B cell (primary cell): ENCODE results near the gene PPP1R26. TPM values are rescaled to one million over a fixed set of nuclear protein-coding genes. Genes with fewer than 3 reads are reported as not detected.
A peak's percentile ranks its signal among the peaks of the same experiment; 100 is the strongest.

Source experiments
- ATAC-seq: fragments of 200-7000 bp; cut with Tn5 transposase; one replicate; pipeline ENCODE4 v1.10.0; 2021; ENCODE audit warnings: low read depth, mild to moderate bottlenecking, moderate number of reproducible peaks, moderate library complexity
- CTCF ChIA-PET: fragments of 350-600 bp; sonication (Branson Sonifier 250); formaldehyde crosslinking; loops from one replicate; lab custom pipeline; 2021; ENCODE audit warnings: antibody characterized with exemption, inconsistent platforms; lab: Charles Lee
- POLR2A ChIA-PET: fragments of 350-600 bp; sonication (Branson Sonifier 250); formaldehyde crosslinking; loops from one replicate; lab custom pipeline; 2021; ENCODE audit warnings: antibody characterized with exemption; lab: Charles Lee
- DNase-seq: peaks from one replicate; pipeline ENCODE4 v3.0.0; 2013
- H2AFZ ChIP-seq: 2 replicates; pipeline ENCODE4 v1.6.1; 2012; ENCODE audit warnings: mild to moderate bottlenecking, low read depth, low read length; ENCODE audit not compliant: insufficient read depth, poor library complexity, severe bottlenecking
- H3K27ac ChIP-seq, 2 donors: 1 replicate in 1 of 2; 2 replicates in 1 of 2; pipeline ENCODE4 v1.5.1; 2012 to 2013; ENCODE audit warnings: low read length in 2 of 2, mild to moderate bottlenecking in 2 of 2, moderate library complexity in 1 of 2
- H3K27me3 ChIP-seq, 4 experiments: fragments of 200-600 bp in 1 of 4; sonication (generic) in 1 of 4; replicated peaks in 1 of 4; 1 replicate in 2 of 4; 2 replicates in 2 of 4; pipeline versions ENCODE4 v1.6.1 to v1.7.0; 2013 to 2016; ENCODE audit warnings: low read length in 3 of 4, mild to moderate bottlenecking in 2 of 4, mixed read lengths in 1 of 4, moderate library complexity in 1 of 4; ENCODE audit not compliant: insufficient read depth in 4 of 4, control insufficient read depth in 3 of 4; ENCODE audit errors: control extremely low read depth in 1 of 4
- H3K36me3 ChIP-seq, 2 experiments: replicated peaks in 1 of 2; 1 replicate in 1 of 2; 2 replicates in 1 of 2; pipeline versions ENCODE4 v1.6.1 to v1.7.1; 2013; ENCODE audit warnings: low read length in 1 of 2; ENCODE audit not compliant: insufficient read depth in 2 of 2, control insufficient read depth in 1 of 2; ENCODE audit errors: control extremely low read depth in 1 of 2, extremely low read depth in 1 of 2
- H3K4me1 ChIP-seq, 2 donors: fragments of 200-600 bp in 1 of 2; sonication (generic) in 1 of 2; 1 replicate in 1 of 2; 2 replicates in 1 of 2; pipeline versions ENCODE4 v1.5.1 to v1.6.1; 2013 to 2017; ENCODE audit warnings: low read length in 2 of 2; ENCODE audit not compliant: control insufficient read depth in 2 of 2, insufficient read depth in 2 of 2
- H3K4me2 ChIP-seq: replicated peaks from 2 replicates; pipeline ENCODE3; 2012; ENCODE audit warnings: mild to moderate bottlenecking, low read depth, low read length; ENCODE audit not compliant: poor library complexity, severe bottlenecking
- H3K4me3 ChIP-seq, 5 experiments: fragments of 200-600 bp in 1 of 5; sonication (generic) in 1 of 5; 1 replicate in 3 of 5; 2 replicates in 2 of 5; pipeline versions ENCODE4 v1.5.1 to v1.7.0; 2011 to 2016; ENCODE audit warnings: low read length in 4 of 5, mild to moderate bottlenecking in 4 of 5, low read depth in 2 of 5, control low read depth in 1 of 5, moderate library complexity in 1 of 5; ENCODE audit not compliant: insufficient read depth in 1 of 5; ENCODE audit errors: control extremely low read depth in 1 of 5, extremely low read depth in 1 of 5
- H3K79me2 ChIP-seq: fragments of 200-600 bp; sonication (generic); one replicate; pipeline ENCODE4 v1.6.0; 2016; ENCODE audit warnings: low read length; ENCODE audit not compliant: control insufficient read depth, insufficient read depth
- H3K9ac ChIP-seq: fragments of 200-600 bp; sonication (generic); 2 replicates; pipeline ENCODE4 v1.6.1; 2017; ENCODE audit warnings: mild to moderate bottlenecking, low read length, moderate library complexity
- H3K9me3 ChIP-seq, 3 donors: one replicate each; pipeline versions ENCODE4 v1.6.1 to v1.7.1; 2013; ENCODE audit warnings: low read length in 2 of 3; ENCODE audit not compliant: control insufficient read depth in 2 of 3, insufficient read depth in 1 of 3; ENCODE audit errors: control extremely low read depth in 1 of 3
- H4K20me1 ChIP-seq: 2 replicates; pipeline ENCODE4 v1.6.0; 2012; ENCODE audit warnings: mild to moderate bottlenecking, low read length; ENCODE audit not compliant: insufficient read depth, control insufficient read depth, poor library complexity, severe bottlenecking
- H3K27ac Mint-ChIP-seq: one replicate; pipeline ENCODE4 v1.8.0; 2021; ENCODE audit warnings: mixed read lengths
- H3K27me3 Mint-ChIP-seq: one replicate; pipeline ENCODE4 v1.8.0; 2021; ENCODE audit warnings: mixed read lengths
- H3K4me1 Mint-ChIP-seq: one replicate; pipeline ENCODE4 v1.8.0; 2021; ENCODE audit warnings: mixed read lengths
- H3K4me3 Mint-ChIP-seq: one replicate; pipeline ENCODE4 v1.8.0; 2021; ENCODE audit warnings: mixed read lengths
- H3K9me3 Mint-ChIP-seq: one replicate; pipeline ENCODE4 v1.8.0; 2022; ENCODE audit warnings: mixed read lengths; ENCODE audit not compliant: insufficient read depth
- EZH2 ChIP-seq: IDR thresholded peaks from 2 replicates; pipeline ENCODE4 v1.6.1; 2012; ENCODE audit warnings: borderline replicate concordance, low read depth, mild to moderate bottlenecking, moderate library complexity, low read length; ENCODE audit not compliant: insufficient read depth, poor library complexity, severe bottlenecking
- WGBS: methylation state at CpG from one replicate; pipeline ENCODE4 v1.1.5; 2013; ENCODE audit warnings: missing lambda C conversion rate; ENCODE audit not compliant: insufficient coverage; 5-methylcytosine and 5-hydroxymethylcytosine counted together
- intact Hi-C: fragments of 100-400 bp; cut with micrococcal nuclease; formaldehyde crosslinking; loops from one replicate; pipeline ENCODE4 v1.10.0; 2022
- polyA plus RNA-seq: library from polyadenylated mRNA; depleted of rRNA; stranded (reverse); fragments of >200 nt; gene quantifications from 2 replicates; pipeline ENCODE4 v1.2.3, GENCODE V29; 2012
- total RNA-seq, 2 donors: library from RNA; stranded (reverse); fragments of 120-200 nt in 1 of 2; gene quantifications; 1 replicate in 1 of 2; 2 replicates in 1 of 2; pipeline versions ENCODE4 v1.2.3 to v1.2.4, GENCODE V29; 2013 to 2022
- TF ChIP-seq, protein P1 (sequence below): fragments of 200-600 bp; IDR thresholded peaks from one replicate; pipeline ENCODE4 v1.8.0; 2022; ENCODE audit warnings: antibody characterized with exemption, mild to moderate bottlenecking

PPP1R26 gene
- total and polyA plus RNA-seq, 2 donors (not counting 1 experiment from before 2014, with no cell fraction given), result 1.9 to 7.8 TPM

DNA sequence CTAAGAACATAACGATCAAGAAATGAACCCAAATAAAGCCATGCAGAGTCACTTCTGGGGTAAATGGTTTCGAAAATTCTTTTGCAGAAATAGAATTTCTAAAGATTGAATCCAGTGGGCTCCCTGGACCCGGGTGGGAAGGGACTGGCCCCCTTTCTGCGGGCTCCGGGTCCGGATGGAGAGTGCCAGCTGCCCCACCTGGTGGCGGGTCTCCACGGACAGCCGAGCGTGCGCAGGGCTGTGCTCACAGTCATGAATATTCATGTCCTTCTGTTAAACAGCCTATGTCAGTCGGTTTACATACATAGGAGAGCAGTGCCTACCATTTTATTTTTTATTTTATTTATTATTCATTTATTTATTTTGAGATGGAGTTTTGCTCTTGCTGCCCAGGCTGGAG, 4.7 kb upstream of the PPP1R26 start:
- intact Hi-C loops, result no loop called here
- H3K27me3 ChIP-seq, result peaks cover 0 to 11% (median 0%) of the 10 kb centered on the region in 4 experiments
- WGBS, result 14% methylated on average over 8 of the region's 12 CpGs

GRCh38 chr9:135476561-135477355, 2.8 kb upstream of the PPP1R26 start:
- Mint-ChIP-seq H3K27ac (no peak overlapping the region), H3K9me3 (no peaks in the 10 kb centered on the region), H3K4me1 (peaks cover 8% of the 10 kb centered on the region), H3K4me3 (no peak overlapping the region), H3K27me3 (peaks cover 5% of the 10 kb centered on the region)
- H3K36me3 ChIP-seq, result no peaks in the 10 kb centered on the region
- intact Hi-C loops, result no loop called here
- H4K20me1 ChIP-seq, result no peaks in the 10 kb centered on the region
- no peak overlapping the region for H3K27ac ChIP-seq
- ATAC-seq (no peak), DNase-seq (no peak)
- CTCF ChIA-PET, result interaction anchor here (0.6 to 1.3 kb wide), 2 partner anchors 23 kb away, joined by 3 to 4 read pairs; partner anchors contain the start of gene MRPS2
- peaks cover 10 to 12% of the 10 kb centered on the region in 2 donors for H3K4me1 ChIP-seq
- no peak overlapping the region for H2AFZ ChIP-seq
- H3K4me2 ChIP-seq, result no peak overlapping the region
- POLR2A ChIA-PET, result interaction anchor here (0.7 kb wide), 1 partner anchor 886 kb away, joined by 5 read pairs; no protein-coding TSS in a partner anchor
- H3K27me3 ChIP-seq, result peaks cover 0 to 25% (median 0%) of the 10 kb centered on the region in 4 experiments
- no peak overlapping the region for H3K9ac ChIP-seq
- no peak for TF ChIP-seq EZH2
- TF ChIP-seq, protein P1, sequence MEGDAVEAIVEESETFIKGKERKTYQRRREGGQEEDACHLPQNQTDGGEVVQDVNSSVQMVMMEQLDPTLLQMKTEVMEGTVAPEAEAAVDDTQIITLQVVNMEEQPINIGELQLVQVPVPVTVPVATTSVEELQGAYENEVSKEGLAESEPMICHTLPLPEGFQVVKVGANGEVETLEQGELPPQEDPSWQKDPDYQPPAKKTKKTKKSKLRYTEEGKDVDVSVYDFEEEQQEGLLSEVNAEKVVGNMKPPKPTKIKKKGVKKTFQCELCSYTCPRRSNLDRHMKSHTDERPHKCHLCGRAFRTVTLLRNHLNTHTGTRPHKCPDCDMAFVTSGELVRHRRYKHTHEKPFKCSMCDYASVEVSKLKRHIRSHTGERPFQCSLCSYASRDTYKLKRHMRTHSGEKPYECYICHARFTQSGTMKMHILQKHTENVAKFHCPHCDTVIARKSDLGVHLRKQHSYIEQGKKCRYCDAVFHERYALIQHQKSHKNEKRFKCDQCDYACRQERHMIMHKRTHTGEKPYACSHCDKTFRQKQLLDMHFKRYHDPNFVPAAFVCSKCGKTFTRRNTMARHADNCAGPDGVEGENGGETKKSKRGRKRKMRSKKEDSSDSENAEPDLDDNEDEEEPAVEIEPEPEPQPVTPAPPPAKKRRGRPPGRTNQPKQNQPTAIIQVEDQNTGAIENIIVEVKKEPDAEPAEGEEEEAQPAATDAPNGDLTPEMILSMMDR, result no peak
- H3K9me3 ChIP-seq, result no peaks in the 10 kb centered on the region
- 91% methylated on average over 8 of the region's 10 CpGs for WGBS
- no peak overlapping the region for H3K4me3 ChIP-seq
- no peaks in the 10 kb centered on the region for H3K79me2 ChIP-seq

More for the DNA sequence above, 4.7 kb upstream of the PPP1R26 start:
- Histone ChIP-seq H4K20me1 (no peaks in the 10 kb centered on the region), H3K9ac (no peak overlapping the region), H3K4me2 (no peak overlapping the region), H2AFZ (no peak overlapping the region), H3K36me3 (no peaks in the 10 kb centered on the region), H3K9me3 (no peaks in the 10 kb centered on the region), H3K4me1 (no peaks in the 10 kb centered on the region), H3K27ac (no peak overlapping the region), H3K4me3 (no peak overlapping the region), H3K79me2 (no peaks in the 10 kb centered on the region)
- H3K27ac Mint-ChIP-seq, result no peak overlapping the region
- H3K9me3 Mint-ChIP-seq, result no peaks in the 10 kb centered on the region
- peaks cover 4% of the 10 kb centered on the region for H3K4me1 Mint-ChIP-seq
- peaks cover 11% of the 10 kb centered on the region for H3K27me3 Mint-ChIP-seq
- POLR2A ChIA-PET, result no interaction called here
- peak; percentile 28 for ATAC-seq
- TF ChIP-seq, protein P1, result peak; percentile 32
- no peak for TF ChIP-seq EZH2
- no peak overlapping the region for H3K4me3 Mint-ChIP-seq
- no peak for DNase-seq
- CTCF ChIA-PET, result no interaction called here
